Keratinocyte (primary cell): ENCODE measurements around the gene LAMP1.

Experiments
- CTCF ChIP-seq, 3 experiments: IDR thresholded peaks in 1 of 3; conservative IDR thresholded peaks in 1 of 3; optimal IDR thresholded peaks in 1 of 3; 2 replicates in 2 of 3; 3 replicates in 1 of 3; pipeline versions ENCODE3 to v1.5.1; 2011; ENCODE audit warnings: low read length in 3 of 3, mild to moderate bottlenecking in 3 of 3, moderate library complexity in 2 of 3, control low read depth in 1 of 3, inconsistent platforms in 1 of 3; ENCODE audit not compliant: insufficient read depth in 2 of 3; ENCODE audit errors: extremely low read depth in 1 of 3
- EZH2 ChIP-seq: IDR thresholded peaks from one replicate; pipeline ENCODE4 v1.6.1; 2012; ENCODE audit warnings: inconsistent platforms, mild to moderate bottlenecking, low read length, moderate library complexity

- TF ChIP-seq CTCF (optimal IDR thresholded peaks at IDR 0.05 in 1 of 3, IDR thresholded peaks at IDR 0.05 in 1 of 3, conservative IDR thresholded peaks at IDR 0.05 in 1 of 3; ENCODE audit: extremely low read depth in 1 of 3, insufficient read depth in 2 of 3, low read length in 3 of 3) = no peak
- TF ChIP-seq EZH2 = no peak
Observed at GRCh38 chr13:113332615-113333014, 35.6 kb downstream of the LAMP1 start.
